GM19463 (cell line): ENCODE results near the gene ZFR.
"Not testable (repeated sequence)": the region's sequence is repeated elsewhere in the genome, so short reads cannot be mapped to it uniquely, and the experiment has no call there.

Experiments
- ATAC-seq: cut with Tn5 transposase; IDR thresholded peaks from one replicate; pipeline ENCODE4 v1.9.1; 2021; ENCODE audit warnings: mild to moderate bottlenecking, moderate library complexity; ENCODE audit not compliant: unreplicated experiment

The ZFR gene

DNA sequence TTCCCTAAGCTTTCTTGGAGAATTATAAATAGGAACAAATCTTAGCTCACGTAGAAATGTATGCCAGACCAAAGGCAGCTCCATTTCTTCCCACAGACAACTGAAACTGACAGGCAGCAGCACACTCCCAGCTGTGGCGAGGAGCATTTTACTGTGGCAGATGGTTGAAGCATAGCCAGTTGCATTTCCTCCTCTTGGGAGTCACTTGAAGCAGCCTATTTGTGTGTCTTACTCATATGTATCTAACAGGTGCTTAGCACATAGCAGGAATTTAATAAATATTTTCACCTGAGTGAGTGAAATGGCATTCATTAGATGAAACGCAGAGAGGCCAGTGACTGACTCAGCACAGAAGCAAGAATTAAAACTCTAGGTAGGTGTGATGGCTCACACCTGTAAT is 119.5 kb downstream of the ZFR start:
- ATAC-seq: peak; percentile 72

DNA sequence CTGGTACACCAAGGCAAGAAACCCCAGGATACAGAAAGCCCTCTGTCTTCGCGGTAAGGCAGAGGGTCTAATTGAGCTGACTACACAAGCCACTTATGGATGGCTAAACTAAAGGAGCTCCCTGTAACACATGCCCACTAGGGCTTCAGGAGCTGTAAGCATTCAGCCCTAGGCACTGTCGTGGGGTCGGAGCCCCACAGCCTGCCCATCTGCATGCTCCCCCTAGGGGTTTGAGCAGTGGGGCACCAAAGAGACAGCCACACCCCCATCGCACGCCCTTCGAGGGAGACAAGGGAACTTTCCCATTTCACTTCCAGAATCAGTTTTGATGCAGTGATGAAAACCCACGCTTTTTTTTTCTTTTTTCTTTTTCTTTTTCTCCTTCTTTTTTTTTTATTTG is 120.8 kb downstream of the ZFR start:
- ATAC-seq: no peak

DNA sequence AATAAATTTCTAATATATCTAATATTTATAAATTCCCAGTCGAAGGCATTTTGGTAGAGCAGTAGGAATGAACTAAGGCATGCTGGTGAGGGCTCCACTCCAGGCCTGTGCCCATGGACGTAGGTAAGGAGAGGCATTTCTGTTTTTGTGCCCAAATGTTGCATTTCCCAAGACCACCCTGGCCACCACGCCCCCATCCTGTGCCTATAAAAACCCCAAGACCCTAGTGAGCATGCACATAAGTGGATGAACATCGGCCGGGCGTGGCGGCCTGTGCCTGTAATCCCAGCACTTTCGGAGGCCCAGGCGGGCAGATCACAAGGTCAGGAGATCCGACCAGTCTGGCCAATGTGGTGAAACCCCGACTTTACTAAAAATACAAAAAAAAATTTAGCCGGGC is 121.7 kb downstream of the ZFR start:
- no peak for ATAC-seq

DNA sequence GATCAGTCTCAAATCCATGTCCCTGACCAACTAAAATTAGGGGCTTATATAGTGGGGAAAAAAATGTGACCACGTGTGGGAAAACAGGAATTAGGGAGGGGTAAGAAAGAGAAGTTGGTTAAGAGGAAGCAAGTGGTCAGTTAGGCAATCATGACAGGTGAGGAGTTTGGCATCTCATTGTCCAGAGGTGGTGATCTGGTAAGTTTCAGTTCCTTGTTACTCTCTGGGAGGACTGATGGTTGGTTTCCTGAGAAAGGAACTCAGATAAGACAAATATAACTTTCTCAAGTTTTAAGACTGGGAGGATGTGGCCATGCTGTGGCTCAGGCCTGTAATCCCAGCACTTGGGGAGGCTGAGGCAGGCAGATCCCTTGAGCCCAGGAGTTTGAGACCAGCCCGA is 122.8 kb downstream of the ZFR start:
- not testable (repeated sequence) for ATAC-seq

DNA sequence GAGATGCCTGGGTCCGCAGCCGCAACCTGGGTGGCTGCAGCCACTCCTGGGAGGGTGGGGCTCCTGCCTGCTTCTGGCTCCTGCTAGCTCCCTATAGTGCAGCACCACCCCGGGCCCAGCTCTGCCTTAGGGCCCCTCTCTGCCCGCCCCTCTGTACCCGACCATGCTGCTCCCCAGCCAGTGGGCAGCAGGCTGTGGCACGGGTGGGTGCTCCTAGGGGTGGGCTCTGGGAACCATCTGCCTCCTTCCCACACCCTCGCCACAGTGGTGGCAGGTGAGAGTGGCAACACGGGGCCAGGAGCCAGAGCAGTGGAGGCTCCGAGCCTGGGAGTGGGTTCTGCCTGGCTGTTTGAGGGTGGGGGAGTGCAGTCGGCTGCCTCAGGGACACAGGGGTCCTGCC is 124.0 kb downstream of the ZFR start:
- ATAC-seq: no peak

DNA sequence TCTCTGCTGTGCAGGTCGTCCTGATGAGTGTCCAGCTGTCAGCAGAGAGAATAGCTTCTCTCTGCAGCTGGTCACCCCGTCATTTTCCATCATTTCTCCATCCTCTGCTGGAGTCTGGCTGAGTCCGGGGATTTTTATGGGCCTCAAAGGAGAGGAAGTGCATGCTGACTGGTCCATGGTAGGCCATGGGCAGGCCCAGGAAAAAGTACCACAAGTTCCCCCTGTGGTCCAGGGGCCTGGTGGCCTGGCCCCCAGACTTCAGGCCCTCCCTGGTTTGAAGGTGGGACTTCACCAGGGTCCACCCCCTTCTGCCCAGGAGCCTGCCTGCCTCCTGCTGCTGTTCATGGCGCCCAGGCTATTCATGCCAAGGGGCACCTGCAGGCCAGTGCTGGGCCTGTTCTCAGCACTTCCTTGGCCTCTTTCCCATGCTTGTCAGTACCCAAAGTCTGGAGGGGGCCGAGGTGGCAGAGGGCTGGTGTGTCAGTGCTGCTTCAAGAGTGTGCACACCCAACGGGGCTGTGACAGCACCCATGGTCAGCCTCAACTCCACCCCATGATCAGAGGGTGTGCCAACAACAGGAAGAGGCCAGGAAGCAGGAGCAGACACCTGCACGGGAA is 124.5 kb downstream of the ZFR start:
- no peak for ATAC-seq

DNA sequence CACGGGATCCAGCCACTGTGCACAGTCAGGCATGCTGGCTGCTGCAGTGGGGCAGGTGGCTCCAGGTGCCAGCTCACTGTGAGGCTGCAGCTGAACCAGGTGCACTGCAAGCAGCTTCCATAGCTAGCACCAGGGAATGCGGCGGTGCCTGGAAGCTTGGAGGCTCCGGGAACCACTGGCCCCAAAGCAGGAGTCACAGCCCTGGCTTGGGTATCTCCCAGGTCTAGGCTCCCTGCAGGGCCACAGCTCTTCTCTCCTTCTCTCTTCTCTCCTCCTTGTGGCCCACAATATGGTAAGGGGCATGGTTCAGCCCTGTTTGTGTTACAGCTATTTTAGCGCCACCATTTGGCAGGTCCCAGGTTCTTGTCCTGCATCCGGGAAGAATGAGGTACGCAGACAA is 125.1 kb downstream of the ZFR start:
- ATAC-seq: no peak

DNA sequence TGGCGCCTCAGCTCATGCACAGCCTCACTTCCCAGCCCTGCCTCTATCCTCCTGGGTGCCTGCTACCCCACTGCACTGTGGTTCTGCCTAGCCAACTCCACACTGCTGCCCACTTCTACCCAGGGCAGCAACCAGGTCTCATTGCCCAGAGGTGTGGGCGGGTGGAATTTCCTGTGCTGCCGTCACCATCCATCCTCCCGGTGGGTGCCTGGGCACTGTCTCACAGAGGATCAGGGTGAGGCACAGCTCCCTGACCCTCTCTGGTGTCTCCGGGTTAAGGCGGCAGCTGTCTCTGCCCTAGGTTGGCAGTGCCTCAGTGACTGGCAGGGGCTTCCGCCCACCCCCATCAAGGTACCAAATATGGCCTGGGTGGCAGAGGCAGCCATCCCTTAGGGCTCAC is 127.5 kb downstream of the ZFR start:
- ATAC-seq: no peak

DNA sequence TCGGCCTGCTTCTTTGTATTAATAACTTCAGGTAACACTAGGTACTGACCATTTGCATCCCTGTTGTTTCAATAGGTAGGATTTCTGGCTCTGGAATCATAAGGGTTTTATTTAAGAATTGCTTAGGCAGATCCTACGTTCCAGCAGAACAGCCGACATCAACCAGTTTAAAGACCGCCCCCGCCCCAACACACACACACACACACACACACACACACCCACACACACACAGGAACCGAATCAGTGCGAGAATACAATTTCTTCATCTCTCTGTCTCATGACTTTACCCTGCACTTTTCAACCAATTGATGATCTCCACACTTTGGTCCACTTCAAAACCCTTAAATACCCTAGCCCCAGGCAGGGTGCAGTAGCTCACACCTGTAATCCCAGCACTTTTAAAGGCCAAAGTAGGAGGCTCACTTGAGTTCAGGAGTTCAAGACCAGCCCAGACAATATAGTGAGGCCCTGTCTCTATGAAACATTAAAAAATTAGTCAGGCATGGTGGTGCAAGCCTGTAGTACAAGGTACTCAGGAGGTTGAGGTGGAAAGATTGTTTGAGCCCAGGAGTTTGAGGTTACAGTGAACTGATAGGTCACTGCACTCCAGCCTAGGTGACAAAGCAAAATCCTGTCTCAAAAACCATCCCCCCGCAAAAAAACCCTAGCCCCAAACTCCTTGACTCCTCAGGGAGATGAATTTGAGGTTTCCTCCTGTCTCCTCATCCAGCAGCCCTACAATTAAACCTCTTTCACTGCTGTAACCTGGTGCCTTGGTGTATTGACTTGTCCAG is 129.1 kb downstream of the ZFR start:
- no peak for ATAC-seq

DNA sequence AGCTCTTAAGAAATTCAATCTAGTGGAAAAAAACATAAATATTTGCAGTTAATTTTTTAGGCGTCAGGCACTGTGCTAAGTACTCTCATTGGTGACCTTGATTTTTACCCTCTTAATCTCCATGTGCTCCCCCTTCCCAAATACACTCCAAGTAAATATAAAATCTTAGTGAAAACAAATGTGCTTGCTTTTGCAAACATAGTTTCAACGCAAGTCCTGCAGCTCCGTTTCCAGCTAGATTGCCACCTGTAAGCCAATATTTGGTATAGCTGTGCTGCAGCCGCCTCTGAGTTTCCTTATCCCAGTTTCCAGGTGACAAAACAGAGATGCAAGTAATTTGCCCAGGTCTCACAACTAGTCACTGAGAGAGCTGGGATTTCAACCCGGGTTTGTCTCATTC is 129.9 kb downstream of the ZFR start:
- ATAC-seq: no peak

DNA sequence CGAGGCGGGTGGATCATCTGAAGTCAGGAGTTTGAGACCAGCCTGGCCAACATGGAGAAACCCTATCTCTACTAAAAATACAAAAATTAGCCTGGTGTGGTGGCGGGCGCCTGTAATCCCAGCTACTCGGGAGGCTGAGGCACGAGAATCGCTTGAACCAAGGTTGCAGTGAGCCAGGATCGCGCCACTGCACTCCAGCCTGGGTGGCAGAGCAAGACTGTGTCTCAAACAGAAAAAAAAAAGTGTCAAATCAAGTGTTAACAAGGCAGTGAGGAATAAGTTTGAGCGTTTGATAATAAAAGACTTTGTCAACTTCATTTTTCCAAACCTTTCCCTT is 130.4 kb downstream of the ZFR start:
- ATAC-seq: not testable (repeated sequence)

DNA sequence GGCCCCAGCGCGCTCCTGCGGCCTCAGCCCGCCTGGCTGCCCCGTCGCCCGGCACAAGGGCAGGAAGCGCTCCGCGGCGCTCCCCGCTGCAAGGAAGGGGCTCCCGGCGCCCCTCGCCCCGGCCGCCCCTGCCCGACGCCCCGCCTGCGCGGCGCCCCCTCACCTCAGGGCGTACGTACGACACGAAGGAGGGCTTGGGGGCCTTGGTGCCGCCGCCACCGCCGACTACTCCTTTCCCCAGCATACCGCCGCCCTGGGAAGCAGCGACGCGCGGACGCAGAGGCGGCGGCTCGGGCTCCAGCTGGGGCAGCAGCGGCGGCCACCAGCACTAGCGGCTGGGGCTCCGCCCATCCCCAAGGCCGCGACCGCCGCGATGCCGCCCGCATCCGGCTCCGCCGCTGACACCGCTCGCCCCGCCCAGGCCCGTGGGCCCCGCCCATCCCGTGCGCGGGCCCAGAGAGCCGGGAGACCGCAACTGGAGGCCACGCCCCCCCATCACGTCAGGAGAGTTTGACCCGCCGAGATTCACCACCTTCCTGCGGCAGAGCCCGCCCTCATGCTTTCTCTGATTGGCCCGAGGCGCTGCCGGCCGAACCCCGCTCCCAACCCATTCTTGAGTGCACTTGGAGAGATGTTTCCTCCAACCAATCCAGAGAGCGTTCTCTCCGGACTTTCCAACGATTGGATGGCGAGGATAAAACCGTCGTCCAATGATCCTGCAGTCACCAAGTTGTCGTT is 131.8 kb downstream of the ZFR start, which contains the start of gene MTMR12:
Gene MTMR12 (minus strand): TSS at position 345 of the 738 bp plus-strand sequence. CDS start 101 bp downstream, at position 244.
- peak; percentile 89 for ATAC-seq

DNA sequence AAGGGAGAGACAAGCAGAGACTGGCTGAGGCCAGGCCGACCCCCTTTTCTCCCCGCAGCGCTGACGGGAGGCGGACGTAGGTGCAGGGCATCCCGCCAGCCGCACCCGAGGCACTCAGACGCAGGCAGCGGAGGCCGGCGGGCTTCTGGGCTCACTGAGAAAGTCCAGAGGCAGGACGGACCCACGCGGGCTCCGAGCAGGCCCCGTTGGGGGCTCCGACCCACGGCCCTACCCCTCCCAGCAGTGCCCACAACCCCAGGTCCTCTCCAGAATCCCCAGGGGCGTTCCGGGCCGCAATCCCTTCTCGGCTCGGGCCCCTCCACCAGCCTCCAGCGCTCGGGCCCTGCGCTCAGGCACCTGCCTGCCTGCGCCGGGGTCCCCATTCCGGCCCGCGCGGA is 132.3 kb downstream of the ZFR start:
- peak; percentile 21 for ATAC-seq

DNA sequence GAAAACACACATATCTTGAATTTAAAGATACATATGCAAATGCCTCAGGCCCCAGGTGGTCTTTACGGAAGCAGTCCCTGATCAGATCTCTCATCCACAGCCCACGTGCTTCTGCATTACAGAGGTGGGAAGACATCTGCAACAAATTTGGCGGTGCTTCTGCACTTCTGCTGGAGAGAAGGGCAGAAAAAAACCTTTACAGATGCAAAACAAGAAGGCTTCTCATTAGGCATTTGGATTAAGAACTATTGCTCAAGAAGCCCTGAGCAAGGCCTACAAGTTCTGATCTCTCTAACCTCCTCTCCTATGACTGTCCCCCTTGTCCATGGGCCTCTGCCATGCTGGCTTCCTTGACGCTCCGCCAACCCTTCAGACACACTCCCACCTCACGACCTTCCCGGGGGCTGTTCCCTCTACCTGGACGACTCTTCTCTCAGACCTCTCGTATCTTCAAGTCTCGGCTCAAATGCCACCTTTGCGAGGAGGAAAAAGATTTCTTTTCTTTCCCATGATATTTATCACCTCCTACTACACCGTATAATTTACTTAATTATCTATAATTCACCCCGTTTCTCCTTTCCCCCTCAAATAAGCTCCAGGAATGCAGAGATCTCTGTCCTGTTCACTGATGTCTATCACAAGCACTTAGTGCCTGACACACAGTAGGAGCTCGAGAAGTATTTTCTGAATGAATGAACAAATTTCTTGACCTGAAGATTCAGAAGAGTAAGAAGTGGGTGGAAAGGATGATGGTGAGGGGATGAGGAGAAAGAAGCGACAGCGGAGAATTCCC is 132.9 kb downstream of the ZFR start:
- ATAC-seq: no peak

DNA sequence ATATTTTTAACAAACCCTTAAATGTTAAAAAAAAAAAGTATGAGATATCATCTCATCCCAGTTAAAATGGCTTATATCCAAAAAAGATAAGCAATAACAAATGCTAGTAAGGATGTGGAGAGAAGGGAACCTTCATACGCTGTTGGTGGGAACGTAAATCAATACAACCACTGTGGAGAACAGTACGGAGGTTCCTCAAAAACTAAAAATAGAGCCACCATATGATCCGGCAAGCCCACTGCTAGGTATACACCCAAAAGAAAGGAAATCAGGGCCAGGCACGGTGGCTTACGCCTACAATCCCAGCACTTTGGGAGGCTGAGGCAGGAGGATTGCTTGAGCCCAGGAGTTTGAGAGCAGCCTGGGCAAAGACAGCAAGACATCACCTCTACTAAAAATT is 134.8 kb downstream of the ZFR start:
- no peak for ATAC-seq

DNA sequence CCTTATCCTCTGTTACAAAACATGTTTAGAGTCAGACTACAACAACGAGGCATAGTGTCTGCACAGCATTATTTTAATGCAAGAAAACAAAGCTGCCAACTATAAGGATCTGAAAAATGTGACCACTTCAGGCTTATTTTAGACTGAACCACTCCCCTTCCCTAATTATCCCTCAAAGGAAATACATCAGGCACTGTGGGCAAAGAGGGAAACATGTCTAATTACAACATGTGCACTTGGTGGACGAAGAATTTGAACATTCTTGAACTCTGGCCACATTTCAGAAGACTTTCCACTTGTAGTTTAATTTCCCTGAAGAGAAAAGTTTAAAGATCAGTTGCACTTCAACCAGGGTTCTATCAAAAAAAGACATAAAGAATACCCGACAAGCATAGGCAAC is 135.6 kb downstream of the ZFR start:
- ATAC-seq: no peak

DNA sequence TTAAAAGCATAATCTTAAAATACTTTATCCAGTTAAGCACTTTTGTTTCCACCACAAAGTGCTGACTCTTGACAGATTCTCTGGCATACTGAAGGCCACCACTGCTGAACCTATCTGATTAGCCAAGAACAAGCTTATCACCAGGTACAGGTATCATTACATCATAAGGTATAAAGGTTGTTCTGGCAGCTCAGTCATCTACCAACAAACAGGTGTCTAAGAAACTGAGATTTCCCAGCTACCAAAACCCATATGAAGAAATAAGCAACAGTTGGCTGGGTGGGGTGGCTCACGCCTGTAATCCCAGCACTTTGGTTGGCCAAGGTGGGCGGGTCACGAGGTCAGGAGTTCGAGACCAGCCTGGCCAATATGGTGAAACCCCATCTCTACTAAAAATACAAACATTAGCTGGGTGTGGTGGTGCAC is 136.8 kb downstream of the ZFR start:
- no peak for ATAC-seq

DNA sequence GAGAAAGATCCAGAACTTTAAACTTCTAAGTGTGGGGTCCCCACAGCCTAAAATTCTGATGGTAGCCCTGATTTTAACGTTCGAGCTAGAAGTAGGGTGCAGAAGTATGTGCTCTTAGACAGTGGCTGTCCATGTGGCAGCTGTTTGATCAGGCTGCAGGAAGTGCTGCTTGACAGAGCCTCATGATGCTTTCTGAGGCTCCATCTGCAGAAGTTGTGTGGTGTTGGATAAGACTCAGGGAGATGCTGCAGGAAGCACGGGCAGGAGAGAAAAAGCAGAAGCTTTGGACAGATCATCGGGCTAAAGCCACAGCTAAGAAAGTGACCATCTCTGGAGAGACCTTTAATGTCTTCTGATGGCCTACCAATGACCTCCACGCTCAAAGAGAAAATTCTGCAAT is 139.9 kb downstream of the ZFR start:
- no peak for ATAC-seq
